Measurements from ENCODE around the gene UIMC1.

Gene UIMC1

DNA sequence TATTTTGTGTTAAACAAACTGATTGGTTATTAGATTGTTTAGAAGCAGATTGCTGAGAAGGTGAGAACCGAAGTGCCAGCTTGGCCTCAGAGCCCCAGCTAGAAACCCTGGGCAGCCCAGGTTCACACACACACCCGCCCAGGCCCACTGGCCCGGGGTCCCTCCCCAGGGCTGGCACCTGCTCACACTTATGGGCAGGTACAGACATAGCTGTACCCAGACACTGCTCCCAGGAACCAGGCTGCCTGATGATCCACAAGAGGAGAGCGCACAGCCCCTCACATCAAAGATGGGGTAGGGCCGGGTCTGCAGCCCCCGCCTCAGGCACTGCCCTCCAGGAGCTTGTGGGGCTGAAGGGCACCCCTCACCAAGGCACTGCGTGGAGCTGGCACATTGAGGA is 140.6 kb downstream of the UIMC1 start:
- no peak for DNase-seq

DNA sequence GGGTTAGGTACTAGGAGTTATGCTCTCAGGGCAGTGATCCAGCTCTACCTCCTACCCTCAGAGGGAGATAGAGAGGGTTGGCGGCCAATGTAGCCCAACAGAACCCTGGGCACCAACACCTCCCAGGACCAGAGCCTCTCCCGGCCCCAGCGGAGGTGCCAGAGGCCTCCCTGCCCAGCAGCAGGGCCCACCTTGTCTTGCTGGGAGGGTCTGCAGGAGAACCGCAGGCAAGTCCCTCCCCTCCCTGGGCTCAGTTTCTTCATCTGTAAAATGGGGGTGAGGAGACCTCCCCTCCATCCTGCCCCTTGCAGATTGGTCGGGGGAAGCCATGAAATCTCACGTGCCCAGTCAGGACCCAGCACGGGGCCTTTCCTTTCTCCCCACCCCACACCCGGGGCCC is 141.8 kb downstream of the UIMC1 start:
- no peak for DNase-seq

DNA sequence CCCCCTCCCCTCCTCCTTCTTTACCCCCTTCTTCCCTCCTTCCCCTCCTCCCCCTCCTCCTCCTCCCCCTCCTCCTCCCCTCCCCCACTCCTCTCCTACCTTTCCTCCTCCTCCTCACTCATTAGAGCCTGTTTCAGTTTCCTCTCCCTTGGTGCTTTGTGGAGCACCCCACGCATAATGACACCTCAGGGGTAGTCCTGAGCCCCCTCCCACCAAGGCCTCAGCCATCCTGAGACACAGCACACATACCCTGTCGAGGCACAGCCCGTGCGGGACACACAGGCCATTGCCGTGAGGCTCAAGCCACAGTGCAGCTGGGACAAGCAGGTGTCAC is 142.8 kb downstream of the UIMC1 start:
- no peak for DNase-seq

DNA sequence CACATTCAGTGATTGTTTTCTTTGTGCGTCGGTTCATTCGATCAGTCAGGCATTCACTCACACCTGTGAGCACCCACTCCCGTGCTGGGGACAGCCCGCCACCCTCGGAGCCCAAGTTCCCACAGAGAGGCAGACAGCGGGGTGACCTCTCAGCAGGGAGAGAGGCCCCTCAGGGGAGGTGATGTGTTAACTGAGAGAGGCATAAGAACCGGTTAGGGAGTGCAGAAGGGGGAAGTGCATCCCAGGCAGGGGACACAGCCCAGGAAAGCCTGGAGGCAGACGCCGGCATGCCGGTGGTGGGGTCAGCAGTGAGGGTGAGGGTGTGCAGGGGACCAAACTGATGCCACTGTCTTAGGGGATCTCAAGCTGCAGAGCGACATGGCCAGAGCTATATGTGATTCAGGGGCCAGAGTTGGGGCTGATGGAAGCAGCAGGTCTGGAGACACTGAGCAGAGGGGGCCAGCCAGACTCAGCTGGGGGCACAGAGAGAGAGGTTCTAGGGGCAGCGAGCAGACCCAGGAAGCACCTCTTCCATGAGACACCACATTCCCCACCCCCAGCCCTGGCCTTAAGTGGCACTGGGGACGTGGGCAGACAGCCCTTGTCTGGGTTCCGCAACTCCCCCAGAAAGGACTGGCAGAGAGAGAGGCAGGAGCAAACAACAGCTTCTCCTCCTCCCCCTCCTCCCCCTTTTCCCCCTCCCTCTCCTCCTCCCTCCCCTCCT is 143.4 kb downstream of the UIMC1 start:
- DNase-seq: no peak

DNA sequence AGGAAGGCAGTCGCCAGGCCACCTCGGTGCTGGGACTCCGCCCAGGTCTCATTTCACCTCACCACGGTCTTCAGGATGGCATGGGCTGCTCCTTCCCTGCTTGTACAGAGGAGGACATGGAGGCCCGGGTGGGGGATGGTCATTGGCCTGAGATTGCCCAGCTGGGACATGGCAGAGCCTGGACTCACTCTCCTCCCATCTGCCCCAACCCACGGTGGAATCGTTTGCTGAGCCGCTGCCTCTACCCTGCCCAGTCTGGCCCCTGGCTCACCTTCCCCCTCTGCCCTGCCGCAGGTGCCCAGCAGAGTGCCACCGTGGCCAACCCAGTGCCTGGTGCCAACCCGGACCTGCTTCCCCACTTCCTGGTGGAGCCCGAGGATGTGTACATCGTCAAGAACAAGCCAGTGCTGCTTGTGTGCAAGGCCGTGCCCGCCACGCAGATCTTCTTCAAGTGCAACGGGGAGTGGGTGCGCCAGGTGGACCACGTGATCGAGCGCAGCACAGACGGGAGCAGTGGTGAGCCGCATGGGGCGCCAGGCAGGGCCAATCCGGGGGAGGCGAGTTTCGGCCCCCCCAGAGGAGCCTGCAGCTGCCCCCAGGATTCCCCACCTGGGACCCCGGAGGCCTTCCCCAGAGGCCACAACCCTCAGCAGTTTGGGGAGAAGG is 144.1 kb downstream of the UIMC1 start:
- no peak for DNase-seq

DNA sequence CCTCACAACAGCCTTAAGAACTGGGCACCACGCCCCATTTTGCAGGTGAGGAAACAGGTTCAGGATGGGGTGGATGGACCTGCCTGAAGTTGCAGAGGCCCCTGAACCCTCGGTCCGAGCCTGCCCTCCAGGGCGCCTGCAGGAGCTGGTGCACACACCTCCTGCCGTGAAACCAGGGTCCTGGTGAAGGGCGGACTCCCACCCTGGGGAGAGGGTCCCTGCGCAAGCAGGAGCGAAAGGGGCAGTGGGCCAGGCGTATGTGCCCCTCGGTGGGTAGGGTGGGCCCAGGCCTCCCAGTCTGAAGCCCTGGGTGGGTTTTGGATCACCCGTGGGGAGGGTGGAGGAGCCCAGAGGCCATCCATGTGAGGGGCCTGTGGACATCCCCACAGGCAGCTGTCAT is 145.3 kb downstream of the UIMC1 start:
- DNase-seq: no peak

DNA sequence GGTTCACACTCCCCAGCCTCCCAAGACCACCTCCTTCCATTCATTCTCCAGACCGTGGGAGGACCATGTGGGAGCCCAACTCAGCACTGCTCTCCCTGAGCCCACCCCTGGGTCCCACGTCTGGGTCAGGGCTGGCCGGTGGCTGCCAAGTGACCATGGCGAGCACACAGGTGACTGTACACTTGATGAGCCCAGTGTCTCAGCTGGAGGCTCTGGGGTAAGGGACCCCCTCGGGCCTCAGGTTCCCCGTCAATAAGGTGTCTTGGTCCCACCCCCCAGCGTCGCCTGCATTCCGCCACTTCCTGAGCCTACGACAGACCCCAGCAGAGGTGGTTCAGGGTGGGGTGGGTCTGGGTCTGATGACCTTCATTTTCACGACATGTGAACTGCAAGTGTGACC is 146.2 kb downstream of the UIMC1 start:
- no peak for DNase-seq

DNA sequence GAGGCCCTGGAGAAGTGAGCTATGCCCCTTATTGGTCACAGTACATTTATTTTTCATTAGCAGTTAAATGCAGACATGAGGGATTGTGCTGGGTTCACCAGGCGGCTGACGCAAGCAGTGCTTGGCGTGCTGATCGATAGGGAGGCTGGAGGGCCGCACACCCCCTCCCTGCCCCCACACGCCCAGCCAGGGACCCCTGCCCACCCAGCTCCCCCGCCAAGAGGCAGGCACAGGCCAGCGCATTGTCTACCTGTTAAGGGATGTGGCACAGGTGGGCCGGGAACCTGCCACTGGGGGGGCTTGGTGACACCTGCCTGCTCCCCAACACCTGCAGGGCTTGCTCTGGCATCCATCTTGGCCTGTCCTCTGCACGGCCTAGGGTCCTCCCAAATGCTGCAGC is 146.7 kb downstream of the UIMC1 start:
- no peak for DNase-seq

DNA sequence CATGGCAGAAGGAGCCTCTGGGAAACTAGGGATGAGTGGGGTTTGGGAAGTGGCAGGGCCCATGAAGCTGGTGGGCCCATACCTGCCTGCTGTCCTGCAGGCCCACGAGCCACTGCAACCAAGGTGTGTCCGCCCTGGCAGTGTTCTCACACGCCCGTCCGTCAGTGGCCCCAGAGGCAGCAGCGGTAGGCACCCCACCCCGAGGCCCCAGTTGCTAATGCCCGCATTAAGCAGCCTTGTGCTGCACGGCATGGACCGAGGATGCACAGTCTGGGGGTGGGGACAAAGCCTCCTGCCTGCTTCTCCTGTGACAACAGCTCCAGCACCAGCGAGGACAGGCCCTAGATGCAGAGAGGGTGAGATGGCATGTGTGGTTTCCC is 148.7 kb downstream of the UIMC1 start:
- no peak for DNase-seq

DNA sequence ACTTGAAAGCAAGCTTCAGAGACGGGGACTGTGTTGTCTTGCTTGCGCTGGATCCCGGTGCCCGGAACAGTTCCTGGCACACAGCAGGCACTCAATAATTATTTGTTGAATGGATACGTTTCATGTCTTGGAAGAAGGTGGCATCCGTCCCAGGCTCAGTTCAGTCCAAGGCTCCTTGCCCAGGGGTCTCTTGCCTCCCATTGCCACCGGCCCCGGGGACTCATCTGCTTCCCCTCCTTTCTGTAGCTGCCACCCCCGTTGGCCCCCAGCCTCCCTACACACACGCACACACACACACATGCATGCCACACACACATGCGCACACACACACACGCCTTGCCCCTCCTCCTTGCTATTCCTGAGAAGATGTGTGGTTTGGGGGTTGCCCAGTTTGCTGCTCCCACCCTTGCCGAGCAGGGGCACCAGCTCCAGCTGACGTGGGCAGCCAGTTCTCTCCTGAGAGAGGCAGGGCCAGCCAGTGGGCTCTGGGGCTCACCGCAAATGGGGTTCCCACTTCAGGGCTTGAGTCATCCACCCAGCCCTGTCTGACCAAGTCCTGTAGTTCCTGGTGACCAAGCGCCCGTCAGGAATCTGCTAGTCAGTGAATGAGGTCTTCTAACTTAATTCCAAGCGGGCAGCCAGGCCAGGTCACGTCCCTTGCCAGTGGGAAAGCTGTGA is 149.2 kb downstream of the UIMC1 start:
- no peak for DNase-seq

DNA sequence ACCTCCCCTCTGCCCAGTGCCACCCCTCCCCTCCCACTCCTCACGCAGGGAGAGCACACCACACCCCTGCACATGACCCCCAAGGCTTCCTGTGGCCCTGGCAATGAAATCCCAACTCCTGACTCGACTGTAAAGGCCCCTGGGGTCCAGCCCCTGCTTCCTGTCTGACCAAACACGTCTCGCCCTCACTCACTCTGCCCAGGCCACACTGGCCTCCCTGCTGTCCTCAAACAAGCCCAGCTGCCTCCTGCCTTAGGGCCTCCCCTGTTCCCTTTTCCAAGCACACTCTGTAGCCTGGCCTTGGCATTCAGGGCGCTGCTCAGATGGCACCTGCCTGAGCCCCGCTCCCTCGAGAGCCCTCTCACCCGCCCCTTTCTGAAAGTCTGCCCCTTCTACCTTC is 149.8 kb downstream of the UIMC1 start:
- DNase-seq: no peak

DNA sequence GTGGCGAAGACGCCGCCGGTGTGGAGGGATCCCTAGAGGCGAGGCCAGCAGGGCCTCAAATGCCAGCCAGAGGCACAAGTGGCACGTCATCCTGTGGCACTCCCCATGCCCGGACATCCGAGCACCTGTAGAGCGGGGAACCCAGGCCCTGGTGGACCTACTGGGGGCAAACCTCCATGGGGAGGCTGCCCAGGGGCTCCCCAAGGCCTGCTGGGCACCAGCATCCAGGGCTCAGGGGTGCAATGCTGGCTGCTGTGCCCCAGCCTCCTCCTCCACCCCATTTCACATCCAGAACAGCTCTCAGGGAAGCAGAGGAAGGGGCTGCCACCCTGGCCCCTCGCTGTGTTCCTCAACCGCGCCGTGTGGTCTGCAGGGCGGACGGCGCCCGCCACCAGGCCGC is 151.0 kb downstream of the UIMC1 start:
- no peak for DNase-seq
